ENCODE results near the gene GPR65. TPM values are rescaled to one million over a fixed set of nuclear protein-coding genes. Genes with fewer than 3 reads are reported as not detected.

GPR65 gene
- total RNA-seq, 2 experiments from 2014 or later: 16.9 to 17.1 TPM

- intact Hi-C loops (cut with micrococcal nuclease): no loop called here
- ChIA-PET POLR2A (interaction anchor here (0.8 to 6.8 kb wide), 4 partner anchors 9 to 58 kb away, joined by 3 to 146 read pairs (median 4); partner anchors contain the start of gene GALC), CTCF (interaction anchor here (1.2 kb wide), 2 partner anchors 51 to 56 kb away, joined by 3 read pairs; no protein-coding TSS in a partner anchor)
- peak; percentile 38 for ATAC-seq
- H3K4me1 Mint-ChIP-seq (ENCODE audit: low read depth): peaks cover 43% of the 10 kb centered on the region
- no peaks in the 10 kb centered on the region for H3K9me3 Mint-ChIP-seq
- peak overlapping the region; percentile 28 for H3K4me3 Mint-ChIP-seq
- TF ChIP-seq CTCF (IDR thresholded peaks at IDR 0.05): no peak
- peaks cover 25% of the 10 kb centered on the region for H3K36me3 Mint-ChIP-seq (ENCODE audit: low read depth)
- H3K27me3 Mint-ChIP-seq: no peaks in the 10 kb centered on the region
- peak overlapping the region; percentile 84 for H3K27ac Mint-ChIP-seq
- peak; percentile 62 for DNase-seq
These were observed 2.4 kb upstream of the GPR65 start for GRCh38 chr14:88002421-88003075.

GRCh38 chr14:88003425-88003824, 1.5 kb upstream of the GPR65 start:
- ChIA-PET CTCF (interaction anchor here (1.1 to 1.2 kb wide), 2 partner anchors 9 to 52 kb away, joined by 3 read pairs; no protein-coding TSS in a partner anchor), POLR2A (interaction anchor here (1.0 to 6.8 kb wide), 3 partner anchors 10 to 59 kb away, joined by 3 to 146 read pairs (median 4); partner anchors contain the start of gene GALC)
- H3K27me3 Mint-ChIP-seq: no peaks in the 10 kb centered on the region
- H3K4me3 Mint-ChIP-seq: peak overlapping the region; percentile 28
- intact Hi-C loops (cut with micrococcal nuclease): no loop called here
- ATAC-seq (no peak), DNase-seq (no peak)
- H3K4me1 Mint-ChIP-seq (ENCODE audit: low read depth): peaks cover 50% of the 10 kb centered on the region
- H3K36me3 Mint-ChIP-seq (ENCODE audit: low read depth): peaks cover 32% of the 10 kb centered on the region
- H3K9me3 Mint-ChIP-seq: no peaks in the 10 kb centered on the region
- no peak for TF ChIP-seq CTCF (IDR thresholded peaks at IDR 0.05)
- H3K27ac Mint-ChIP-seq: peak overlapping the region; percentile 84

- POLR2A ChIA-PET: interaction anchor here (6.8 kb wide), 1 partner anchor 11 kb away, joined by 146 read pairs; the partner anchor contains the start of gene GALC
- peak overlapping the region; percentile 93 for H3K4me3 Mint-ChIP-seq
- H3K9me3 Mint-ChIP-seq: no peaks in the 10 kb centered on the region
- CTCF ChIA-PET: interaction anchor here (1.0 to 1.8 kb wide), 5 partner anchors 10 to 164 kb away, joined by 3 to 11 read pairs (median 4); partner anchors contain the start of gene GALC
- TF ChIP-seq CTCF (IDR thresholded peaks at IDR 0.05): no peak
- DNase-seq (no peak), ATAC-seq (no peak)
- H3K27ac Mint-ChIP-seq: peak overlapping the region; percentile 96
- intact Hi-C loops (cut with micrococcal nuclease): loop anchor here (5.0 kb wide), 2 partner anchors 52 to 163 kb away; no protein-coding TSS in a partner anchor
- peaks cover 42% of the 10 kb centered on the region for H3K36me3 Mint-ChIP-seq (ENCODE audit: low read depth)
- peaks cover 53% of the 10 kb centered on the region for H3K4me1 Mint-ChIP-seq (ENCODE audit: low read depth)
- H3K27me3 Mint-ChIP-seq: no peaks in the 10 kb centered on the region
These were observed 364 bp upstream of the GPR65 start for GRCh38 chr14:88004506-88005036.

GRCh38 chr14:88005978-88006851, 1.3 kb downstream of the GPR65 start:
- ATAC-seq (peak; percentile 82), DNase-seq (peak; percentile 85)
- Mint-ChIP-seq H3K27me3 (no peaks in the 10 kb centered on the region), H3K9me3 (no peaks in the 10 kb centered on the region), H3K4me3 (peak overlapping the region; percentile 93), H3K27ac (peak overlapping the region; percentile 96), H3K36me3 (ENCODE audit: low read depth) (peaks cover 56% of the 10 kb centered on the region), H3K4me1 (ENCODE audit: low read depth) (peaks cover 62% of the 10 kb centered on the region)
- ChIA-PET POLR2A (interaction anchor here (1.0 to 6.8 kb wide), 4 partner anchors 8 to 16 kb away, joined by 3 to 146 read pairs (median 7); partner anchors contain the start of gene GALC), CTCF (interaction anchor here (1.3 to 2.0 kb wide), 2 partner anchors 10 to 11 kb away, joined by 6 to 7 read pairs; no protein-coding TSS in a partner anchor)
- intact Hi-C loops (cut with micrococcal nuclease): loop anchor here (1.0 to 5.0 kb wide), 3 partner anchors 13 to 161 kb away; partner anchors contain the start of gene GALC
- no peak for TF ChIP-seq CTCF (IDR thresholded peaks at IDR 0.05)

Measured in activated CD8-positive, alpha-beta T cell treated with anti-CD3 and anti-CD28 coated beads for 36 hours (primary cell).